OCI-LY3 (cell line): ENCODE results near the gene ZNF587.
"Not testable (repeated sequence)": the region's sequence is repeated elsewhere in the genome, so short reads cannot be mapped to it uniquely, and the experiment has no call there.

Experiments
- H2AFZ ChIP-seq: fragments of 200-600, 300-600 bp; shearing (Covaris generic); 2 replicates; pipeline ENCODE4 v1.6.0; 2014; ENCODE audit warnings: antibody characterized with exemption, low read depth, low read length
- H3K27ac ChIP-seq: fragments of 200-600, 300-600 bp; sonication (generic); 2 replicates; pipeline ENCODE4 v1.5.1; 2014; ENCODE audit warnings: mild to moderate bottlenecking, low read length, moderate library complexity, mixed read lengths
- H3K27me3 ChIP-seq: fragments of 200-600, 300-600 bp; sonication (generic); 2 replicates; pipeline ENCODE4 v1.6.1; 2014; ENCODE audit warnings: low read depth, low read length, mixed read lengths
- H3K36me3 ChIP-seq: fragments of 200-600, 300-600 bp; sonication (generic); replicated peaks from 2 replicates; pipeline ENCODE3; 2014; ENCODE audit warnings: low read depth, low read length, mixed read lengths
- H3K4me1 ChIP-seq: fragments of 300-600, 200-600 bp; sonication (generic); 2 replicates; pipeline ENCODE4 v1.6.1; 2014; ENCODE audit warnings: low read length, mixed read lengths
- H3K4me2 ChIP-seq: fragments of 200-600, 300-600 bp; sonication (generic); 2 replicates; pipeline ENCODE4 v1.6.1; 2014; ENCODE audit warnings: low read length, mixed read lengths
- H3K4me3 ChIP-seq: fragments of 300-600, 200-600 bp; sonication (generic); 2 replicates; pipeline ENCODE4 v1.5.1; 2014; ENCODE audit warnings: antibody characterized with exemption, mild to moderate bottlenecking, low read length, moderate library complexity
- H3K79me2 ChIP-seq: fragments of 300-600, 200-600 bp; shearing (Covaris generic); 2 replicates; pipeline ENCODE4 v1.6.1; 2014; ENCODE audit warnings: mild to moderate bottlenecking, low read length, mixed read lengths
- H3K9ac ChIP-seq: fragments of 300-600, 200-600 bp; shearing (Covaris generic); 2 replicates; pipeline ENCODE4 v1.6.0; 2014; ENCODE audit warnings: mild to moderate bottlenecking, low read length, moderate library complexity
- H3K9me3 ChIP-seq: fragments of 200-600, 300-600 bp; shearing (Covaris generic); 2 replicates; pipeline ENCODE4 v1.6.1; 2014; ENCODE audit warnings: low read length, mixed read lengths; ENCODE audit not compliant: insufficient read depth
- H4K20me1 ChIP-seq: fragments of 200-600, 300-600 bp; sonication (generic); 2 replicates; pipeline ENCODE4 v1.6.1; 2016; ENCODE audit warnings: low read length, mixed read lengths; ENCODE audit not compliant: insufficient read depth
- CTCF ChIP-seq: fragments of 200-600, 300-600 bp; sonication (generic); IDR thresholded peaks from 2 replicates; pipeline ENCODE4 v1.5.1; 2014; ENCODE audit warnings: antibody characterized with exemption, low read length, low read depth
- EZH2phosphoT487 ChIP-seq: fragments of 200-600 bp; shearing (Covaris generic); IDR thresholded peaks from 2 replicates; pipeline ENCODE4 v1.6.1; 2018; ENCODE audit warnings: antibody characterized with exemption, mixed run types, low read depth

The ZNF587 gene

GRCh38 chr19:57829316-57829715, 20.3 kb upstream of the ZNF587 start:
- H3K4me2 ChIP-seq, result no peak overlapping the region

GRCh38 chr19:57830071-57830602, 19.5 kb upstream of the ZNF587 start, which contains the start of gene ZNF587B:
Gene ZNF587B, plus strand, starts transcription at chr19:57830299. Its CDS starts 230 bp downstream, at chr19:57830529.
- Histone ChIP-seq H3K4me3 (no peak within 1 kb of the TSS), H3K4me2 (no peak within 1 kb of the TSS)

More at GRCh38 chr19:57829316-57829715, 20.3 kb upstream of the ZNF587 start:
- Histone ChIP-seq H3K27me3 (no peaks in the 10 kb centered on the region), H3K79me2 (peaks cover 94% of the 10 kb centered on the region), H3K27ac (no peak overlapping the region), H4K20me1 (peaks cover 45% of the 10 kb centered on the region), H2AFZ (no peak overlapping the region), H3K9ac (no peak overlapping the region), H3K36me3 (peaks cover 17% of the 10 kb centered on the region), H3K9me3 (no peaks in the 10 kb centered on the region), H3K4me3 (no peak overlapping the region), H3K4me1 (peaks cover 3% of the 10 kb centered on the region; the same call in 1 of the 2 replicates)
- TF ChIP-seq CTCF (no peak), EZH2phosphoT487 (no peak)

GRCh38 chr19:57836991-57837390, 12.7 kb upstream of the ZNF587 start:
- not testable (repeated sequence) for H3K4me3 ChIP-seq, H3K27me3 ChIP-seq

More at GRCh38 chr19:57830071-57830602, 19.5 kb upstream of the ZNF587 start, which contains the start of gene ZNF587B:
- H3K9ac ChIP-seq, result no peak within 1 kb of the TSS
- H3K27ac ChIP-seq, result no peak within 1 kb of the TSS
- no peaks in the 10 kb centered on the region for H3K9me3 ChIP-seq
- peaks cover 17% of the 10 kb centered on the region for H3K36me3 ChIP-seq
- TF ChIP-seq CTCF (peak; percentile 66), EZH2phosphoT487 (no peak)
- peaks cover 89% of the 10 kb centered on the region for H3K79me2 ChIP-seq
- H4K20me1 ChIP-seq, result peaks cover 41% of the 10 kb centered on the region; the same call in 1 of the 2 replicates
- no peaks in the 10 kb centered on the region for H3K4me1 ChIP-seq
- H3K27me3 ChIP-seq, result no peaks in the 10 kb centered on the region
- no peak within 1 kb of the TSS for H2AFZ ChIP-seq

GRCh38 chr19:57838622-57839191, 11.0 kb upstream of the ZNF587 start:
- not testable (repeated sequence) for H3K9ac ChIP-seq, H3K27ac ChIP-seq, H2AFZ ChIP-seq, H3K4me2 ChIP-seq, H3K4me1 ChIP-seq, H3K4me3 ChIP-seq, H3K27me3 ChIP-seq, H3K9me3 ChIP-seq
- Histone ChIP-seq H3K36me3 (peaks cover 14% of the 10 kb centered on the region), H4K20me1 (peaks cover 27% of the 10 kb centered on the region), H3K79me2 (peaks cover 87% of the 10 kb centered on the region)

More at GRCh38 chr19:57836991-57837390, 12.7 kb upstream of the ZNF587 start:
- not testable (repeated sequence) for H3K9ac ChIP-seq, H3K27ac ChIP-seq, H3K9me3 ChIP-seq, H2AFZ ChIP-seq, H3K4me2 ChIP-seq, H3K4me1 ChIP-seq, H3K36me3 ChIP-seq
- peaks cover 18% of the 10 kb centered on the region for H4K20me1 ChIP-seq
- peaks cover 84% of the 10 kb centered on the region for H3K79me2 ChIP-seq

- no peak overlapping the region for H3K9ac ChIP-seq
- peaks cover 35% of the 10 kb centered on the region for H4K20me1 ChIP-seq
- TF ChIP-seq CTCF (no peak), EZH2phosphoT487 (no peak)
- no peak overlapping the region for H3K4me3 ChIP-seq
- no peaks in the 10 kb centered on the region for H3K27me3 ChIP-seq
- H3K36me3 ChIP-seq, result peaks cover 29% of the 10 kb centered on the region
- H3K4me2 ChIP-seq, result no peak overlapping the region
- H2AFZ ChIP-seq, result no peak overlapping the region
- H3K9me3 ChIP-seq, result no peaks in the 10 kb centered on the region
- H3K4me1 ChIP-seq, result no peaks in the 10 kb centered on the region
- H3K27ac ChIP-seq, result no peak overlapping the region
- peaks cover 96% of the 10 kb centered on the region for H3K79me2 ChIP-seq
Measured at GRCh38 chr19:57841122-57841763, 8.4 kb upstream of the ZNF587 start.

- not testable (repeated sequence) for H3K4me3 ChIP-seq, H3K27me3 ChIP-seq, H3K9ac ChIP-seq, H3K9me3 ChIP-seq, H3K27ac ChIP-seq, H2AFZ ChIP-seq, H3K4me2 ChIP-seq
- Histone ChIP-seq H3K79me2 (peaks cover 74% of the 10 kb centered on the region), H3K36me3 (peaks cover 25% of the 10 kb centered on the region), H4K20me1 (peaks cover 34% of the 10 kb centered on the region), H3K4me1 (peaks cover 13% of the 10 kb centered on the region)
Measured at GRCh38 chr19:57847164-57847563, 2.5 kb upstream of the ZNF587 start.
